Epithelial cell of esophagus (primary cell): Measurements from ENCODE around the gene SULT1B1.

Source experiments
- DNase-seq: peaks from one replicate; pipeline ENCODE4 v3.0.0; 2010; ENCODE audit warnings: low read depth
- H3K4me3 ChIP-seq: 2 replicates; pipeline ENCODE4 v1.5.1; 2011; ENCODE audit warnings: mild to moderate bottlenecking, low read length, control low read depth
- TF ChIP-seq, protein P1 (sequence below): IDR thresholded peaks from 2 replicates; pipeline ENCODE4 v1.5.1; 2011; ENCODE audit warnings: low read depth, mild to moderate bottlenecking, low read length, control low read depth, inconsistent platforms; ENCODE audit not compliant: insufficient read depth; ENCODE audit errors: missing control alignments

Gene SULT1B1

DNA sequence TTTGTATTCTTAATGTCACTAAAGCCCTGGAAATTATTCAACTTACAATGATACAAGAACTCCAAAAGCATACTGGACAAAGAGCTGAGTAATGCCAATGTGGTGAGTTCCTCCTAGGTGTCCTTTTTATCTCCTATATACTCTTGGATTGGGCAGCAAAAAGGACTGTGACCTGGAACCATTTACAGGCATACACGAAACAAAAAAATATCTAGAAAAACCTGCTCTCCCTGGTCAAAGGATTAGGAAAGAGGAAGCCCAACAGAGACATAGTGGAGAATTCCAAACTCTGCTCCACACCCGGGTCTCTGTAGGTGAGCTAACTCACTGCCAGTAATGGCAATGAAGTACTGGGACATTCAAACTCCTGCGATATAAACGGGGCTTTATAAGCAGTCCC, 25.3 kb downstream of the SULT1B1 start:
- TF ChIP-seq, protein P1, sequence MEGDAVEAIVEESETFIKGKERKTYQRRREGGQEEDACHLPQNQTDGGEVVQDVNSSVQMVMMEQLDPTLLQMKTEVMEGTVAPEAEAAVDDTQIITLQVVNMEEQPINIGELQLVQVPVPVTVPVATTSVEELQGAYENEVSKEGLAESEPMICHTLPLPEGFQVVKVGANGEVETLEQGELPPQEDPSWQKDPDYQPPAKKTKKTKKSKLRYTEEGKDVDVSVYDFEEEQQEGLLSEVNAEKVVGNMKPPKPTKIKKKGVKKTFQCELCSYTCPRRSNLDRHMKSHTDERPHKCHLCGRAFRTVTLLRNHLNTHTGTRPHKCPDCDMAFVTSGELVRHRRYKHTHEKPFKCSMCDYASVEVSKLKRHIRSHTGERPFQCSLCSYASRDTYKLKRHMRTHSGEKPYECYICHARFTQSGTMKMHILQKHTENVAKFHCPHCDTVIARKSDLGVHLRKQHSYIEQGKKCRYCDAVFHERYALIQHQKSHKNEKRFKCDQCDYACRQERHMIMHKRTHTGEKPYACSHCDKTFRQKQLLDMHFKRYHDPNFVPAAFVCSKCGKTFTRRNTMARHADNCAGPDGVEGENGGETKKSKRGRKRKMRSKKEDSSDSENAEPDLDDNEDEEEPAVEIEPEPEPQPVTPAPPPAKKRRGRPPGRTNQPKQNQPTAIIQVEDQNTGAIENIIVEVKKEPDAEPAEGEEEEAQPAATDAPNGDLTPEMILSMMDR: no peak
- H3K4me3 ChIP-seq: no peak overlapping the region
- DNase-seq: peak; percentile 52

DNA sequence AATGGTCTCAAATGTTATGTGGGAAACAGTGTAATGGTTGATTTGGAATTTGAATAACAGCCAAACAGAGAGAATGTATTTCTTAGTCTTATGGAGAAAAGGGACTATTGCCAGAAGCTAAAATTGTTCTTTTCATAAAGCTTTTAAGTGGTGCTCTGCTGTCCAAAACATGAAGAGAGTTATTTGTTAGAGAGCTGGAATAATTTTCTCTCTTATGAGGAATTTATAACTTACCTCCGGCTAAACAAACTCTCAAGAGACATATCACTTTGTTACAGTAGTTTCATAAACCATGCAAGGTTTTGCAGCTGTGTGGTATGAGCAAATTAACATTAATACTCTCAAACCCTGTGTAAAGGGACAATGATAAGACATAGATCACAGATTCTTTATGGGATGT, 28.6 kb downstream of the SULT1B1 start:
- DNase-seq: no peak
- no peak overlapping the region for H3K4me3 ChIP-seq
- TF ChIP-seq, protein P1: no peak

DNA sequence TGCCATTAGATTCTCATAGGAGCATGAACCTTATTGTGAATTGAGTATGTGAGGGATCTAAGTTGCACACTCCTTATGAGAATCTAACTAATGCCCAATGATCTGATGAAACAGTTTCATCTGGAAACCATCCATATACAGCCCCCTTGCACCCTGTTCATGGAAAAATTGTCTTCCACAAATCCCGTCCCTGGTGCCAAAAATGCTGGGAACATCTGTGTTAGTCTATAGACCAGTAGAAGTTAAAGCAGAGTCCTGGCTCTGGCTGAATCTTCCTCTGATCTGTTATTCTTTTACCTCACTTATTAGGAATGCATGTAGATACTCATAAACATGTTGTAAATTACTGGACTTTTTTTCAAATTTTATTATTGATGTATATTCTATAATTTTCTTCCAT, 29.2 kb downstream of the SULT1B1 start:
- H3K4me3 ChIP-seq: no peak overlapping the region
- TF ChIP-seq, protein P1: no peak
- DNase-seq: no peak

DNA sequence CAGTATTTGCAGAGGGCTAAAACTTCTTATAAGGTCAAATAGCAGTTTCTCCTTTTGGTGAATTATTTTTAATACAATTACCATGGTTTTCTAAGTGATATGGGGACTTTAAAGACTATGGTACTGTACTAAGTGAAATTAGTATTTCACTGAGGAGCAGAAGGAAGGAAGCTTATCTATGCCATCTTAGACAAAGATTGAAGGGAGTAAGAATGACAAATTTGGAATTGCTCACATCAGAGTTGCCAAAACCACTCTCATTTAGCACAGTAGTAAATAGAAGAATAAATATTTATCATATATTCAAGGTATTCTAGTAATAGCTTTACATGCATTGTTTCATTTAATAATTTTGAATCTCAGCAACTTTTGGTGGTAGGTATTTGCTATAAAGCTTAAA, 30.4 kb downstream of the SULT1B1 start:
- TF ChIP-seq, protein P1: no peak
- H3K4me3 ChIP-seq: no peak overlapping the region
- no peak for DNase-seq

DNA sequence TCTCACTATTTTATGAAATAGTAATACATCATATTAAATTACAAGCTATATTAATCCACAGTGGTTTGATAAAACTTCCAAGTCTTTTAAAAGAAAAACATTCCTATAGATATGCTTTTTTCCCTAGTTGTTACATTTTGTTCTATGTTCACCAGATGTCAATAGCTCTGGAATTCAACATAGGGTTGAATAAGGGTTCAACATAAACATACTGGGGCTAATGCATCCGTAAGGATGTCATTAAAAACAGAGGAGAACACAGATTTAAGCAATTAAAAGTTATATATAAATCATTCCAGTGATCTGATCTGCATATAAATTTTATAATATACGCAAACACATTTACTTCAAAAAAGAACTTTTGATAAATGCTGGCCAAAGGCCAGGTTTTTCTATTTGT, 32.5 kb downstream of the SULT1B1 start:
- no peak for DNase-seq
- TF ChIP-seq, protein P1: no peak
- no peak overlapping the region for H3K4me3 ChIP-seq

DNA sequence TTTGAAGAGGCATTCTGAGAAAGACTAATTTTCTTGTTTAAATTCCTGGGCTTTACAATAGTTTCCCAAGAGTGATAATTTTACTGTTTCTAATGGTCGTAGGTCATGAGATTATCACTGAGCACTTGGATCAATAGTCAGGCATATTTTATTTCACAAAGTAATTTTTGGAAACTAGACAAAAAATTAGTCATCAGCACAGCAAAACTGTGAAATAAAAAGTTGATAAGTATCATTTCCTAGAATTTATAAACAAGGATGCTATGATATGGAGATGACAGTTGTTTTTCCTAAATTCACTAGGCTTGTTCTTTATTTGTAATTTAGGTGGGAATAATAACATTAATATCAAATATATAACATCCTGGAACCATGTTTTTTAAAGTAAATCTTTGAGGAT, 33.0 kb downstream of the SULT1B1 start:
- DNase-seq: no peak
- TF ChIP-seq, protein P1: no peak

DNA sequence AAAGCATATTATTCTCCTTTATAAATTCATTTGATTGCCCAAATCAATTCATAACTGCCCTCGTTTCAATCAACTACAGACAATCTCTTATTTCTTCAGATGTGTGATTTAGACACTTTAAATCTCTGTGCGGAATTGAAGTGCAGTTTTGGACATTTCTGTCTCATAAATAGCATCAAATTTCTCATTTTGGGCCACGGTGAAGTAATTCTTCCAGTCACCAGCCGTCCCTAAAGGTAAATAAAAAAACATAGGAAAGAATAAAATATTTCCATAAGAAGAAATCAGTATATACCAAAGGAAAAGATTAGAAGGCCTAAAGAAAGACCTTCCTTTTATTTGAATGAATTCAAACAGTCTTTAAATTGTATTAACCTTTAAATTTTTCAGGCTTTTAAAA, 33.4 kb downstream of the SULT1B1 start:
- no peak for DNase-seq
- TF ChIP-seq, protein P1: no peak
- H3K4me3 ChIP-seq: no peak overlapping the region

More for the DNA sequence above, 33.0 kb downstream of the SULT1B1 start:
- no peak overlapping the region for H3K4me3 ChIP-seq
